ENCODE results near the gene PLCL2.

- TF ChIP-seq CTCF (IDR thresholded peaks at IDR 0.05) (no peak), POLR2A (IDR thresholded peaks at IDR 0.05) (no peak)
These were observed at the start of gene PLCL2 for GRCh38 chr3:16884748-16885592.

Measured in ovary (tissue), 3 donors.